ENCODE measurements around the gene ADGRB3. TPM values are rescaled to one million over a fixed set of nuclear protein-coding genes. Genes with fewer than 3 reads are reported as not detected.

The ADGRB3 gene
- total and polyA plus RNA-seq, 10 of the 15 experiments (the other 5 are each of a cell fraction or from before 2014, with no cell fraction given), result 0.03 to 0.06 TPM; not detected in 8

GRCh38 chr6:68874747-68875146, 239.7 kb downstream of the ADGRB3 start:
- Histone ChIP-seq H3K4me2 (ENCODE audit: control insufficient read depth, insufficient read depth) (no peak overlapping the region), H3K79me2 (ENCODE audit: control insufficient read depth, insufficient read depth, low read length) (no peaks in the 10 kb centered on the region), H3K27ac (ENCODE audit: control insufficient read depth, insufficient read depth) (no peak overlapping the region), H4K20me1 (ENCODE audit: control insufficient read depth, insufficient read depth) (no peaks in the 10 kb centered on the region), H3K4me1 (ENCODE audit: control insufficient read depth, insufficient read depth, low read length) (no peaks in the 10 kb centered on the region), H3K9ac (ENCODE audit: control insufficient read depth, insufficient read depth, low read length) (no peak overlapping the region), H3K36me3 (ENCODE audit: control insufficient read depth in 2 of 2, insufficient read depth in 2 of 2, low read length in 1 of 2) (no peaks in the 10 kb centered on the region), H3K9me3 (replicated peaks; ENCODE audit: control insufficient read depth, insufficient read depth, low read length) (no peaks in the 10 kb centered on the region), H2AFZ (ENCODE audit: control insufficient read depth, low read depth, low read length) (no peak overlapping the region), H3K27me3 (replicated peaks in 1 of 2; ENCODE audit: control insufficient read depth in 2 of 2, insufficient read depth in 2 of 2, low read length in 1 of 2) (no peaks in the 10 kb centered on the region), H3K4me3 (no peak overlapping the region)
- ChIA-PET SMC1A (ENCODE audit: uncharacterized antibody, unreplicated experiment) (interaction anchor here (1.2 kb wide), 1 partner anchor 9 kb away, joined by 4 read pairs; no protein-coding TSS in a partner anchor), POLR2A (no interaction called here), RAD21 (ENCODE audit: unreplicated experiment) (no interaction called here), CTCF (no interaction called here)
- intact Hi-C loops (cut with micrococcal nuclease; ENCODE audit: unreplicated experiment) (loop anchor here (10.0 kb wide), 1 partner anchor 1230 kb away; no protein-coding TSS in a partner anchor), in situ Hi-C loops (cut with MboI) (no loop called here)
- ATAC-seq, result no peak
- no TSS peak for BruUV-seq (replicated peaks)
- TF ChIP-seq BRCA1 (IDR thresholded peaks at IDR 0.05; ENCODE audit: low read depth, low read length), result no peak
- TF ChIP-seq MYC (IDR thresholded peaks at IDR 0.05; ENCODE audit: insufficient read depth, insufficient read length, insufficient replicate concordance, low read length, severe bottlenecking), result no peak
- no peak for TF ChIP-seq HDAC6 (IDR thresholded peaks at IDR 0.05; ENCODE audit: unreplicated experiment)
- TF ChIP-seq ZBED1 (IDR thresholded peaks at IDR 0.05; ENCODE audit: borderline replicate concordance), result no peak
- TF ChIP-seq BCL3 (IDR thresholded peaks at IDR 0.05; ENCODE audit: borderline replicate concordance, insufficient read depth, low read depth, low read length, poor library complexity, severe bottlenecking), result no peak
- no peak for TF ChIP-seq BHLHE40 (IDR thresholded peaks at IDR 0.05; ENCODE audit: borderline replicate concordance in 1 of 2, low read depth in 2 of 2, low read length in 1 of 2)
- no peak for TF ChIP-seq SMC3 (IDR thresholded peaks at IDR 0.05; ENCODE audit: borderline replicate concordance, low read length)
- TF ChIP-seq ZNF24 (IDR thresholded peaks at IDR 0.05), result no peak
- no peak for DNase-seq (ENCODE audit: low read depth, low spot score)
- FAIRE-seq, result no peak
- WGBS (ENCODE audit: insufficient coverage, insufficient replicate concordance, low lambda C conversion rate, missing lambda C conversion rate), result 27% methylated on average over 1 of the region's 1 CpG
